T follicular helper cell (primary cell): ENCODE results near the gene TNFAIP1.

Experiments
- DNase-seq: peaks from one replicate; pipeline ENCODE4 v3.0.0-alpha.2; 2020; ENCODE audit warnings: low read depth

The TNFAIP1 gene

DNA sequence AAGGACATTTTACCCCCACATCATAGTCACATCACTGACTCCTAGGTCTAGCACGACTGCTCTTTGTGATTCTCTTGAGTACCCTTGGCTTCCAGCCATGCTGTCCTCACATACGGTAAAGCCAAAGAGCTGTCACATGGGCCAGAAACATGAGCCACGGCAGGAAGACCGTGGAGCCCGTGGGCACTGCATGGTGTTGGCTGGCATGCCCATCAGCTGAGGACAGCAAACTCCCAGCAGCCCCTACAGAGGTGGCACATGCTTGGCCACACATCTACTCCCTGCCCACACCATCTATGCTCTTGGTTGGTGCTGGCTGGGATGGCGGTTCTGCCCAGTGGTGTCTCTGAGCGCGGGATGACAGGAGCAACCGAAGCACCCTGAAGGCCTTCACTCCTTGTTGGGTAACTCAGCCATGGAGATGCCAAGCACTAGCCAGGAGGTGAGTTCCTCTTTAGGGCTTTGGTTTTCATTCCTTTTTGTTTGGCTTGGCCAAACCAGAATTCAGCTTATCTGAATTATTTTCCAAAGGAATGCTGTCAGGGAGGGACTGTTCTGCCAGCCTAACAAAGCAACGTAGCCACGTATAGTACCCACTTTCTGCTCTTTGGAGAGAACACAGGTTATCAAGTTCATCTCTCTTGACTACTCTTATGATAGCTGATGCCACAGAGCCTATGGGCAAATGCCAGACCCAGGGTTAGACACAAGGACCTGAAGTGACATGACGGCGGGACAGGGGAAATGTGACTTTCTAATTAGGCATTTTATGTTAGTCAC is 10.0 kb downstream of the TNFAIP1 start:
- no peak for DNase-seq

DNA sequence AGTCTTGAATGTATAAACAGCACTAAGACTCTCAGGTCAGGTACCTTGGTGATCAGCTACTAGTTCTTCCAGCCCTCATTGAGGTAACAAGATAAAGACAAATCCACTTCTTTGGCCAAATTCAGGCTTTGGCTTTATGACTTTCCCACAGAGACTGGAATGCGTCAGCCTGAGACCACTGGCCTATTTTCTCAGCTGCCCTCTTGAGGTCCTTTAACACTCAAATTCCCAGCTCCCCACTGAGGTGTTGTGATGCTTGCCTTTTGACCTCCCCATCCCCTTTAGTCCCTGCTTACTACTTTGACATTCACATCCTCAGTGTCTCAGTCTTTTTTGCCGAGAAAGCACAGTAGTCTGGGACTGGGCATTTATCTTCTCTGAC is 10.6 kb downstream of the TNFAIP1 start:
- DNase-seq, result no peak

DNA sequence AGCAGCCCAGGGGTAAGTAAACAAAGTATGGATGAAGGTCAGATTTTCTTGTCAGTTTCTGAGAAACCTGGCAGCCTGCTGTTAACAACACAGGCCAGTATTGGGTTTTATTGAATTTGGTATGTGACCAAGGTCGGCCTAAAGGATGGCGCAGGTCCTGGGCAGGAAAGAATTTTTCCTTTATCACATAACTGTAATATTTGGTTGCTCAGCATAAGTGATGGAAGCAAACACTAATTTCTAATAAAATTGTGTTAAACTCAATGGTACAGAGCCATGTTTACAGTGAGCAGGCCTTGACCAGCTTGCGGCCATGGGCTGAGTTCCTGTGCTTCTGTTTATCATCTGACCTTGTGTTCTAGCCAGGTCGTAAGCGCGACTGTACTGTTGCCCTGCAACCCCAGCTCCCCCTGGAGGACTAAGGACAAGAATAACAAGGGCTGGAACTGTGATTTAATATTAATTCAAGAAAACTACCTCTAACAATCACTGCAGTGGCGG is 11.2 kb downstream of the TNFAIP1 start:
- DNase-seq, result no peak

DNA sequence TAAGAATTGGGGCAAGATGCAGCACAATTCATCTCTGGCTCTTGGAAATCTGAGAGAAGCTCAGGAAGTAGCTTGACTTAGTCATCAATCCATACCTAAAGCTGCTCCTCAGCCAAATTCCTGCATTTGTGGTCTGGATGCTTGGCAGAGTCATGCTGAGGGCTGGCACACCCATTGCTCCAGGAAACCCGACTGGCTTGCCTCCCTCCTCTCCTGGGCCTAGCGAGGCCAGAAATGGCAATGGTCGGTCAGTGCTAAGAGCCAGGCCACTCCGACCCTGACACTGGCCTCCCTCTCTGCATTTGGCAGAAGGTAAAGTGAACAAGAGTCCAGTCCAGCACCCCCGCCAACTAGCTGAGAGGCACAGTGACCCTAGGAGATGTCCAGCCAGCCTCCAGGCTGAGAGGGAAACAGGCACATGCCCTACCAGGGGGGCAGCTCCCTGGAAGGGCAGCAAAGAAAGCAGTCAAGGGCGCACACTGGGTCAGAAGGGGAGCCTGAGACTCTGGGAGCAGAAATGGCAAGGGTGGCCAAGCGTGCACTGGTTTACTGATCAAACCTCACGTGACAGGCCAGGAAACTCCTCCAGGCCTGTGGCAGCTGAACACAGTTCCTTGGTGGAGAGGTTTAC is 11.8 kb downstream of the TNFAIP1 start:
- no peak for DNase-seq

DNA sequence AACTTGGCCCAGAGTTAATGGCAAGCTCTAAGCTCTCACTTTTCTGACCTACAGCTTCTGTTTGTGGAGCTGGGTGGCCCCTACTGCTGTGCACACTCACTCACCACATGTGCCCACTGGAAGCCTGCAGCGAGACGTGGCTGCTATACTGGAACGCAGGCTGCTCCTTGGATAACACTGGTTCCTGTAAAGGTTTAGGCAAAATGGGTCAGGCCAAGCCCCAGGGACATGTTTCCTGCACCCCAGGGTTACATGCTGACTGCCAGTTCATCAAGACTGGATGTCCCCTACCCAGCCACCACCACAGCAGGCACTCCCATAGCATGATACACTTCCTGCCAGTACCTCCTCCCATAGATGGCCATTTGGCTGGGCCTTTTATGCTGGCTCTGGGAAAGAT is 13.4 kb downstream of the TNFAIP1 start:
- no peak for DNase-seq

DNA sequence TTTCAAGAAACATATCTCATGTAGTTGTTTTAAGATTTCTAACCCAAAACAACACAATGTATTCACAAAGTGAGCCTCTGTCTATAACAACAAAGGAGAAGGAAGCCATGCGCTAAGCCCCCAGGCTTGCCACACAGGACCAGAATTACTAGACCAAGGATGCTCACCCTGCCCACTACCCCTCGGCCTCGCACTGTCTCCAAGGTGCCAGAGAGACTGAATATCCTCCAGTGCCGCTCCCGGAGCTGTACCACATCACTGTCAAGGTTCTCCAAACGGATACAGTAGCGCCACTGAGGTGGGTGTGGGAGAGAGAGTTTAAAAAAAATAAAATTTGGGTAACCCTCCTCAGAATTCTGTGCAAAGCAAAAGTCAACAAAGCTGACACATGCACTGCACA is 14.7 kb downstream of the TNFAIP1 start:
- no peak for DNase-seq

DNA sequence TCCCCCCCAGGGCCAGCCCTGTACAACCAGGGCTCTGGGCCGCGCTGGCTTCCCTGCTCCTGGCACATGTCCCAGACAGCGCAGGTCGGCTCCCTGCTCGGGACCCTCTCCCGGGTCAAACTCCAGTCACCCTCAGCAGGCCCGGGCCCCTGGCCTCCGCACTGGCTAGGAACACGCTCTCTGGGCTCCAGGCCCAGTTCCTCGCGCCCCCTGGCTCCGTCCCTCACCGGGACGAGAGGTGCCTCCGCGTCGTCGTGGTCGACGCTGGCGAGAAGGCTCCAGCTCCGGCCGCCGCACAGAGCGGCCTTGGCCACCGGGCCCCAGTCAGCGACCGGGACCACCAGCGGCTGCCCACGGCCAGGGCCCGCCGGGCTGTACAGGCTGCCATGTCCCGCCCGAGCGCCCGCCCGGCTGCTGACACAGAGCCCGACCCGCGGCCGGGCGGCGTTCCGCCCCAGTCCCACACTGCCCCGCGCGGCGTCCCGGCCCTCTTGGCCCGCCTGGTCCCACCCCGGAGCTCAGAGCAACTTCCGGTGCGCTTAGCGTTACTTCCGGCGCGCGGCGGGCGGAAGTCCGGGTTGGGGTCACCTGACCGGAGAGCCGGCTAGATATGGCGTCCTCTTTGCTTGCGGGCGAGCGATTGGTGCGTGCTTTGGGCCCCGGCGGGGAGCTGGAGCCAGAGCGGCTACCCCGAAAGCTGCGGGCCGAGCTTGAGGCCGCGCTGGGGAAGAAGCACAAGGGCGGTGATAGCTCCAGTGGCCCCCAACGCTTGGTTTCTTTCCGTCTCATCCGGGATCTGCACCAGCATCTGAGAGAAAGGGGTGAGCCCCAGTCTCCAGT is 21.7 kb downstream of the TNFAIP1 start, which contains the start of gene POLDIP2:
POLDIP2 (minus strand) TSS at position 467 of the 840 bp plus-strand sequence; CDS start at position 388, 79 bp downstream.
- peak; percentile 92 for DNase-seq

DNA sequence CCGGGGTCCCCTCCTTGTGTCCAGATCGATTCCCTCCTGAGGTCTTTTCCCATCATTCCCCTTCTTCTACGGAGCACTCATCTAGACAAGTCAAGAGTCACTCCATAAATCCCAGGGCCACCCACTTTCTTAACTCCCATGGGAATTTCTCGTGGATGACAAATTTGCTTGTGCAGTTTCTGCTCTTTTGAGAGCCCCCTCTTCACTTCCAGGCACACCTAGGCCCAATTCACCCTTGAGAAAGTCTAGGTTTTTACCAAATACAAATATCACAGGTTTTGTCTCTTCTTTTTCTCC is 22.3 kb downstream of the TNFAIP1 start:
- no peak for DNase-seq

DNA sequence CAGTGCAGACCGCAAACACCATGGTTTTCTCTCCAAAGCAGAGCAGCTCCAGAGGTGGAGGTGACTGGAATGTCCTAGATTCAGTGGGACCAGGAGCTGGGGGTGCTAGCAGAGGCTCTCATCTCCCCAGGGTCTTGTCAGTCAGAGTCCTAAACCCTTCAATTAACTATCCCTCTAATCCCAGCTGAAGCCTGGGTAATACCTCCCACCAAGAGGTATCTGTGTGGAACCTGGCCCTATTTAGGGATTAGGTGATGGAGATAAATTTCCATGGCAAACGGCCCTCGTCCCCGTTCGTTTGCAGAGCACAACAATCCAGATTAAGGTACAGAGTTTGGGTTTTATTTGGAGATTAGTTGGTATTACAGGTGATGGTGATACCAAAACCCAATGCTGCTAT is 27.6 kb downstream of the TNFAIP1 start:
- no peak for DNase-seq

DNA sequence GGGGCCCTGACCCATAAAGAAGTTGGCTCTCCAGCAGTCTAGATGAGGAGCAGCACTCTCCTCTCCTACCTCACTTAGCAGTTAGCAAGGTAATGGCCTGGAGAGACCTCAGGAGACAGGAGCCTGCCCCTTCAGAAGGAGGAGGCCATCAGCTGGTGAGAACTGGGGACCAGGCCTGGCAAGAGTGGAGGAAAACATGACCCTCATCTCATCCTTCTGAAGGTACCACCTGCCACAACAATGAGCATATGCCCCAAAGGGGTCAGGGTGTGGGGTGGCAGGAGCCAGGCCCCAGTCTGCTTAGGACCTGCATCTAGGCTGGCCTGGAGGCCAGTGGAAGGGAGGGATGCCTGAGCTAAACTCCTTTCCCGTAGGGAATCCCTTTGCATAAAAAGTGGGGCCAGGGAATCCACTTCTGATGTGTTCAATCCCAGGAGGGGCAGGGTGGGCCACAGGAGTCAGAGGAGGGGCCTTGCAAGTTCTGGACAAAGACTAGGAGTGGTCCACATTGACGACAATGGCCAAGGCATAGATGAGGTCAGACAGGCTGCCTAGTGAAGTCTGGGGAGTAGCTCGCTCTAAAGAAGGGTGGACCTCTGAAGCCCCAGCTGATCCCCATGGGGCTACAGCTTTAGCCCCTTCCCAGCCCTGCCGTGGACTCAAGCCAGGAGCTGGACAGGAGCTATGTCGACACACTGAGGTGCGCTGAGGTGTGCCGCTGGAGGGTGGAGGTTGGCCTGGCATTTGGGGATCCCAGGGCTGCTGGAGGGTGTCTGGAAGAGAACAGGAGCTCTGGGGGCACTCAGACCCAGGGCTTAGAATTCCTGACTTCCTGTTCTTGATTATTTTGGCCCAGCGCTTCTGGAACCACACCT is 28.5 kb downstream of the TNFAIP1 start:
- DNase-seq, result no peak

DNA sequence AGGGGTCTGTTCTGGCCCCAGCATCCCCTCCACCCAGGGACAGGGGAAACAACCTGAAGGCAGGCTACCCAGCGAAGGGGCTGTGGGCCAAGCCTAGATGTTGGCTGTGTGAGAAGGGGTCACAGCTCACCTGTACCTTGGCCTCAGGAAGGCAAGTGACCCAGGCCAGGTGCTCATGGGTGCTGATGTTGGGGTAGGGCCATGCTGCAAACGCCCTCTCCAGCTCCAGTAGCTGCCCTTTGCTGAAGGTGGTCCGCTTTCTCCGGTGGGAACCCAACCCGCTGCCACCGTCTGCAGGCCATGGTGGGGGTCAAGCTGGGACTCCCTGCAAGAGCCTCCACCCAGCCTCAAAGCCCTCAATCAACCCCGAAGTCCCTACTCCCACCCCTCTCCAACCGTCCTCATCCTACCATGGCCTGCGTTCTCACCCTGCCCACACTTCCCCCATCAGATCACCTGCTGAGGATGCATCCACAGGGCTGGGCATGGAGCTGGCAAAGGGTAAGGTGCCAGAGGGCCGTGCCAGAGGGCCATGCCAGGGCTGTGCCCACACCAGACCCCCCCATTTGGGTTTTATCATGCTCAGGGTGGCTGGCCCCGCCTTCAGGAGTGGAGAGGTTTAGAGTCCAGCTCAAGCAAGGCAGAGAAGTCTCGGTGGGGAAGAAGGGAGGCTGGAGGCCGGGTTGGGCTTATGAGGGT is 29.3 kb downstream of the TNFAIP1 start, which contains the start of gene SEBOX:
SEBOX (minus strand) TSS at position 535 of the 699 bp plus-strand sequence; CDS start at position 487, 48 bp downstream.
- no peak for DNase-seq

DNA sequence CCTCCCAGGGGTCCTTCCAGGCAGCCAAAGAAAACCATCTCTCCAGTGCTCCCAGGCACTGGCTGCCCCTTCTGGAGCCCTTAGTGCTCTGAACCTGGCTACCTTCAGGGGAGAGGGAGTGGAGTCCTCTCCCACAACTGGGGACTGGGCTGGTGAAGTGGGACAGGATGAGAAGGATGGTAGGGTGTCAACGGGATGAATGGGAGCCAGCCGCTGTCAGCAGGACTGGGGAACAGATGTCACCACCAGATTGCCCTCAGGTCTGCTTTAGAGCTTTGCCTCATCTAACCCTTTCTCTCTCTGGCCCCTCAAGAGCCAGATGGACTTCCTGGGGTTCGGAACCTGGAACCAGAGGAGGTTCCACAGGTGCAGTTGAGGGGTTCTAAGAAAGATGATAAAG is 29.9 kb downstream of the TNFAIP1 start:
- DNase-seq, result no peak

DNA sequence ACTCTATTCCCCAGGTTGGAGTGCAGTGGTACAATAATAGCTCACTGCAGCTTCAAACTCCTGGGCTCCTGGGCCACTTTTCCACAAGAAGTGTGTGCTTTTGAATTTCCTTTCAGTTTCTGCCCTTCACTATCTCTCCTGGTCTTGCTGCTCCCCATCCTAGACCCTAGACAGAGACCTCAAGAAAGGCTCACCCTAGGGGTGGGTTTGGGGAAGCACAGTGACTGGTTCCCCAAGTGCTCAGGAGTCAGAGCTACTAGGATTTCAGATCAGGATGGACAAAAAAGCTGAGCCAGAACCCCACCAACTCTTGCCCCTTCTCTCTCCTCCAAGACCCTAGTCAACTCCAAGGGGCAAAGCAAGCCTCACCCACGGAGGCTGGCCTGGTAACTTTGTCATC is 31.0 kb downstream of the TNFAIP1 start:
- no peak for DNase-seq

DNA sequence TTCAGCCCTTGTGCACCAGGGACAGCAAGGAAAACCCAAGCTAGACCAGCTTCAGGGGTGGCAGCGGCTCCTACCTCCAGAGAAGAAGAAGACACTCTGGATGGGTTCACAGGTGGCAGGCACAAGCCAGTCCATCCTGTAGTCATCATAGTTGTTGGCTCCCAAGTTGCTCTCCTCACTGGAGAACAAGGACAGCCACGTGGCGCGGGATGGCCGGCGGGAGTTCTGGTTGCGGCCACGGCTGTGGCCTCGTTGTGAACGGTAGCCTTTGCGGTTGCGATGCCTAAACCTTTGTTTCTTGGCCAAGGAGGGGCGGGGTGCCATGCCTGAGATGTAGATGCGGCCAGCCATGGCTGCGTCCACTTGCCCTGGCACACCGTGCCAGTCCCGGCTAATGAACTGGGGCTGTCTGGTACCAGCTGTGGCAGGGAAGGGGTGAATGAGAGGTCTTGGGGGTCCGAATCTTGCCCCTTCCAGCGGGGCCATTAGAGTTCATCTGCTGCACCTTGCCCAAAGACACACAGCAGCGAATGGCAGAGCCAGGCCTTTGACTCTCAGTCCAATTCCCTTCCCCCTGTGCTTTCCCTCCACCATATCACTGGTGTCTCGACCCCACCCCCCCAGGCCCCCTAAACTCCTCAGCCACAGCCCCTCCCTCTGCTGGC is 32.2 kb downstream of the TNFAIP1 start:
- DNase-seq, result no peak

DNA sequence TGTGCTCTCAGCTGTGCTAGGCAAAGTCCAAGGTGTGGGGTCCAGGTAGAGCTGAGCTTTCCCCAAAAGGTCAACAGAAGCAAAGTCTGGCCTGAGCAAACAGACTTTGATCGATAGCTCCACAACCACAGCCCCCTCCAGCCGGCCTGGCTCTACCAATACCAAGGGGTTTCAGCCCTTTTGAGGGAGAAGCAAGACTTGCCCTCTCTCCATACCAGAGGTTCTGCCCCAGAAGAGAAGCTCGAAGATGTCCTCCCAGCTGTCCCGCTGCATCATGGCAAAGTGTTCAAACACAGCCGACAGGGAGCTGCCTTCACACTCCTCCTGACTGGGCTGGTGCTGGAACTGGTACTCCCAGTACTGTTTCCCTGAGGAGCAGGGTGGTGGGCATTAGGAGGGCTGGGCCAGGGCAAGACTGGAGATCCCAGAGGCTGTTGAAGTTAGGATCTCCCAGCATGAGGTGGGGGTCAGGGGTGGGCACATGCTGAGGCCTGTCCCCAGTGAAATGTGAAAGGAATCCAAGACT is 32.8 kb downstream of the TNFAIP1 start:
- DNase-seq, result no peak

DNA sequence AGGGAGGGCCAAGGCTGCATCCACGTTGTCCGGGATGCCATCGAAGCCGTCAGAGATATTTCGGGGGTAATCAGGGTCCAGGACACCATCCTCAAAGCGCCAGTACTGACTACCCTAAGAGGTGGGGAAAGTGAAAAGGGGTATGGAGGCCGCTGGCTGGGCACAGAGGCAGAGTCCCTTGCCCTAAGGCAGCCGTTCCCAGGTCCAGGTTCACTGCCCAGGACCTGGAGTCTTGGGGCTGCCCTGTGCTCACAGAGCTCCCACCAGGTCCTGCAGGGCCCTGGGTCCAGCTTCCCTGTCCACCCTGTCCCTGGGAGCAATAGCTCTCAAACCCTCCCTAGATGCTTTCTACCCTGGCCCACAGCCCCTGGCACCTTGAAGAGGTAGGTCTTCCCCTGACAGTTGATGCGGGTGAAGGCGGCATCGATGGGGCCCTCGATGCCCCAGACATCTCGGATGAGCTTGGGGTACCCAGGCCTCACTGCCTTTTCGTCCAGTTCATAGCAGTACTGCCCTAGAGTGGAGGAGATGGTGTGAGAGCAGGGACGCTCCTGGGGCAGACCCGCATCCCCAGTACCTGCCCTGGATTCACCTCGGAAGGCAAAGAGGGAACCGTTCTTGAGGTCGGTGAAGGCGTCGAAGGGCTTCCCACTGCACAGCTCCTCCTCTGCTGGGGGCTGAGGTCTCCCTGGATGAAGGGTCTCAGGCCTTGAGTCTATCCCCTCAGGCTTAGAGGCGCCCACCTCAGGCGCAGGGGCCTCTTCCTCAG is 33.5 kb downstream of the TNFAIP1 start:
- no peak for DNase-seq

DNA sequence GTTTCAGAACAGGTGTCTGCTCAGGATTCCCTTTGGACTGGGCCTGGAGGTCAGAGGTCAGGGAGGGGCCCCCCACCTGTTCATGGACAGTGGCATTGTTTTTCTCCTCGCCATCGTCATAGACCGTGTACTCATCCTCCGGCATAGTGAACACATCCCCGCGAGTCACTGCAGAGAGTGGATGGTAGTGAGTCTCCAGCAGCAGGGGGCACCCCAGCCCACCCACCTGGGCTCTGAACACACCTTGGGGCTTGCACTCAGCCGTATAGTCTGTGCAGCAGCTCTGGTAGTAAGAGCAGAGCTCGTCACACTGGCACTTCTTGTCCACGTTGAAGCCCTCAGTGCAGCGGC is 34.1 kb downstream of the TNFAIP1 start:
- no peak for DNase-seq

DNA sequence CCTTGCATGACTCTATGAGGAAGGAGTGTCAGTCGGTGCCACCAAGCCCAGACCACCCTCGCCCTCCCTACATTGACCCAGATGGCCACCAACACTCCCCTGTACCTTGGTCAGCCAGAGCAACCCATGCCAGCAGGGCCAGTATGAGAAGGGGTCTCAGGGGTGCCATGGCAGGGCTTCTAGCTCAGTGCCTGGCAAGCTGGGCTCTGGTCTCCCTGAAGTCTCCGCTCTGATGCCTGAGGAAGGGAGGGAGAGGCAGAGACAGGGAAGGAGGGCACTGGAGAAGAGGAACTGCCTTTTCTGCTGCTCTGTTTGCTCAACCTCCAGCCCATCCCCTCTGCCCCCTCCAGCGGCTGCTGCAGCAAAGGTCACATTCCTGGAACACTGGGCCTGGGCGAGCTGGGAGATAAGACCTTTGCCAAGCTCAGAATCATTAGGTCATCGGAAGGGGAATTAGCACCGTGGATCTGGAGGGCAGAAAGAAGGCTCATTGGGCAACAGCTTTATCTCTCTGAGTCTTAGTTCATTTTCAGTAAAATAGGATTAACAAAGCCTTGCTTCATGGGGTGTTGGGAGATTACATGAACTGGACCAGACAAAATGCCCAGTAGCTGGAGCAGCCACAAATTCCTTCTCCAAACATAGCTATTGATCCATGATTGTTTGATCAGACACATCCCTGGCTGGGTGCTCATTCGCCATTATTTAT is 34.6 kb downstream of the TNFAIP1 start, which contains the start of gene VTN:
VTN (minus strand) TSS at position 273 of the 709 bp plus-strand sequence; CDS start at position 169, 104 bp downstream.
- DNase-seq, result no peak

DNA sequence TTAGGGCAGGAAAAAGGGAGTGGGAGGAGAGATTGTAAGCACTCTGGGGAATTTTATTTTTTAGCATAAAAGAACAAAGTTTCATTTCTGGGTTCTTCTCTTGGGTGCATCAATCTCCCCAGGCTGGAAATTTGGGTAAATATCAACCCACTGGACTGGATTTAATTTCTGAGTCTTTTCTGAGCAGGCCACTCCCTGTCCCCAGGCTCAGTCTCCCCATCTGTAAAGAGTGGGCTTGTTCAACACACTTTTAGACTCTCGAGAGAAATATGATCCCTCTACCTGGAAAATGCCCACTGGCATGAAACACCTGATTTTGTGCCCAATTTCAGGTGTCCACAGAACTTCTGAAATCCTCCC is 35.2 kb downstream of the TNFAIP1 start:
- no peak for DNase-seq
